Motor neuron (in vitro differentiated cells): Measurements from ENCODE around the gene COL17A1. TPM values are rescaled to one million over a fixed set of nuclear protein-coding genes. Genes with fewer than 3 reads are reported as not detected.

ENCODE experiments used
- ATAC-seq, 8 experiments: fragments of 200-7000 bp; cut with Tn5 transposase; replicated peaks in 6 of 8; 2 replicates each; pipeline ENCODE4 v1.8.0; 2021; ENCODE audit warnings: mild to moderate bottlenecking in 8 of 8, moderate library complexity in 8 of 8
- H3K27ac ChIP-seq, 2 donors: fragments of 250-450 bp; sonication (Bioruptor Pico); 2 replicates each; pipeline ENCODE4 v1.9.0; 2021; ENCODE audit warnings: antibody characterized with exemption in 2 of 2, mild to moderate bottlenecking in 2 of 2, moderate library complexity in 1 of 2
- H3K4me1 ChIP-seq, 2 donors: fragments of 250-450 bp; sonication (Bioruptor Pico); replicated peaks in 1 of 2; 2 replicates each; pipeline ENCODE4 v1.6.1; 2021; ENCODE audit warnings: antibody characterized with exemption in 2 of 2, mild to moderate bottlenecking in 2 of 2, moderate library complexity in 1 of 2
- H3K4me3 ChIP-seq, 5 donors: fragments of 250-450 bp; sonication (Bioruptor Pico); 2 replicates each; pipeline ENCODE4 v1.9.0; 2021; ENCODE audit warnings: antibody characterized with exemption in 5 of 5, mild to moderate bottlenecking in 5 of 5, moderate library complexity in 4 of 5
- WGBS, 10 experiments: fragments of 450-650 bp; shearing (Covaris generic); methylation state at CpG; one replicate each; pipeline ENCODE4 v1.0.0; 2022; 5-methylcytosine and 5-hydroxymethylcytosine counted together
- in situ Hi-C, 9 experiments: fragments of 400-800 bp; cut with MboI; loops; one replicate each; pipeline ENCODE4 v1.15.0; 2021; ENCODE audit warnings: low sequenced_read_pairs in 9 of 9, low pct_unique_long_range_greater_than_20kb in 2 of 9; ENCODE audit not compliant: unreplicated experiment in 9 of 9
- total RNA-seq, 8 experiments: library from RNA; unstranded; fragments of 300-600 nt; gene quantifications; 2 replicates each; pipeline versions ENCODE4 v1.2.3 to v1.2.4, GENCODE V29; 2022

COL17A1 gene
- total RNA-seq, result 1 to 10 TPM in 3 of 8 experiments, under 1 TPM in 5; 0.38 to 4.9 (median 0.74) TPM

- ATAC-seq, result no peak
- H3K27ac ChIP-seq, result no peak within 1 kb of the TSS
- in situ Hi-C loops, result no loop called here
- 43 to 100% (median 80%) methylated on average over 1 to 3 of the region's 3 CpGs for WGBS, 10 experiments
- peaks cover 0 to 6% of the 10 kb centered on the region in 2 donors for H3K4me1 ChIP-seq
- no peak within 1 kb of the TSS for H3K4me3 ChIP-seq
Observed at GRCh38 chr10:104085801-104086400, at the start of gene COL17A1. Gene COL17A1 (minus strand): TSS chr10:104085880. CDS start chr10:104080673, 5,207 bp downstream.

GRCh38 chr10:104130041-104130440, 44.4 kb upstream of the COL17A1 start:
- H3K4me1 ChIP-seq, result no peaks in the 10 kb centered on the region
- no peak overlapping the region for H3K4me3 ChIP-seq
- no peak overlapping the region for H3K27ac ChIP-seq
- WGBS, 10 experiments, result 22 to 100% (median 71%) methylated on average over 1 to 3 of the region's 3 CpGs
- in situ Hi-C loops, result no loop called here
- no peak for ATAC-seq

GRCh38 chr10:104128214-104128613, 42.5 kb upstream of the COL17A1 start:
- Histone ChIP-seq H3K27ac (no peak overlapping the region), H3K4me3 (no peak overlapping the region), H3K4me1 (peaks cover under 1% of the 10 kb centered on the region in 2 donors)
- no peak for ATAC-seq
- 43 to 100% (median 94%) methylated on average over 1 of the region's 2 CpGs; no CpG with 5 or more reads in 2 of the 10 experiments for WGBS, 10 experiments
- in situ Hi-C loops, result loop anchor here in 1 of 9 experiments (10.0 kb wide), 1 partner anchor 73 kb away; no protein-coding TSS in a partner anchor

- H3K4me3 ChIP-seq, result no peak overlapping the region
- in situ Hi-C loops, result loop anchor here in 1 of 9 experiments (10.0 kb wide), 1 partner anchor 73 kb away; no protein-coding TSS in a partner anchor
- WGBS, 10 experiments, result 40 to 100% (median 86%) methylated on average over 1 to 2 of the region's 2 CpGs; no CpG with 5 or more reads in 7 of the 10 experiments
- H3K27ac ChIP-seq, result no peak overlapping the region
- peak in 3 of 8 experiments; percentile 18 to 62 (median 39) for ATAC-seq
- peaks cover 4 to 8% of the 10 kb centered on the region in 2 donors for H3K4me1 ChIP-seq
Observed at GRCh38 chr10:104127411-104127810, 41.7 kb upstream of the COL17A1 start.

GRCh38 chr10:104123397-104123796, 37.7 kb upstream of the COL17A1 start:
- H3K4me1 ChIP-seq, result peaks cover 8 to 16% of the 10 kb centered on the region in 2 donors
- 11 to 100% (median 57%) methylated on average over 1 of the region's 1 CpG; no CpG with 5 or more reads in 1 of the 10 experiments for WGBS, 10 experiments
- in situ Hi-C loops, result loop anchor here in 1 of 9 experiments (10.0 kb wide), 1 partner anchor 69 kb away; no protein-coding TSS in a partner anchor
- no peak overlapping the region for H3K27ac ChIP-seq
- ATAC-seq, result no peak
- H3K4me3 ChIP-seq, result no peak overlapping the region

GRCh38 chr10:104122225-104123107, 36.8 kb upstream of the COL17A1 start:
- ATAC-seq, result peak in 4 of 8 experiments; percentile 0 to 3 (median 3)
- in situ Hi-C loops, result loop anchor here in 1 of 9 experiments (10.0 kb wide), 1 partner anchor 68 kb away; no protein-coding TSS in a partner anchor
- WGBS, 10 experiments, result 8 to 75% (median 31%) methylated on average over 4 to 12 of the region's 23 CpGs
- peak overlapping the region; percentile 42 to 72 (median 67) for H3K4me3 ChIP-seq
- peaks cover 8 to 16% of the 10 kb centered on the region in 2 donors for H3K4me1 ChIP-seq
- peak overlapping the region in 1 of 2 donors; percentile 43 for H3K27ac ChIP-seq

- H3K4me1 ChIP-seq, result peaks cover 8 to 16% of the 10 kb centered on the region in 2 donors
- in situ Hi-C loops, result loop anchor here in 1 of 9 experiments (10.0 kb wide), 1 partner anchor 67 kb away; no protein-coding TSS in a partner anchor
- peak within 1 kb of the TSS; percentile 42 to 72 (median 67) for H3K4me3 ChIP-seq
- 0% methylated on average over 1 to 4 of the region's 67 CpGs; no CpG with 5 or more reads in 7 of the 10 experiments for WGBS, 10 experiments
- peak; percentile 61 to 96 (median 94) for ATAC-seq
- peak within 1 kb of the TSS; percentile 78 to 85 for H3K27ac ChIP-seq
Observed at GRCh38 chr10:104121485-104122224, 36.0 kb upstream of the COL17A1 start, which contains the start of gene SFR1. Gene SFR1 (plus strand): TSS chr10:104122171. CDS start chr10:104122184, 13 bp downstream.

- WGBS, 10 experiments, result 0 to 4% (median 0%) methylated on average over 1 to 16 of the region's 28 CpGs; no CpG with 5 or more reads in 1 of the 10 experiments
- peaks cover 8 to 16% of the 10 kb centered on the region in 2 donors for H3K4me1 ChIP-seq
- in situ Hi-C loops, result loop anchor here in 1 of 9 experiments (10.0 kb wide), 1 partner anchor 66 kb away; no protein-coding TSS in a partner anchor
- peak in 5 of 8 experiments; percentile 0 to 43 (median 35) for ATAC-seq
- peak overlapping the region; percentile 42 to 72 (median 57) for H3K4me3 ChIP-seq
- H3K27ac ChIP-seq, result peak overlapping the region; percentile 78 to 85
Observed at GRCh38 chr10:104120903-104121484, 35.3 kb upstream of the COL17A1 start.

GRCh38 chr10:104120512-104120902, 34.8 kb upstream of the COL17A1 start:
- no peak for ATAC-seq
- in situ Hi-C loops, result loop anchor here in 1 of 9 experiments (10.0 kb wide), 1 partner anchor 66 kb away; no protein-coding TSS in a partner anchor

GRCh38 chr10:104119996-104120395, 34.3 kb upstream of the COL17A1 start:
- 0 to 100% (median 83%) methylated on average over 1 to 3 of the region's 3 CpGs; no CpG with 5 or more reads in 1 of the 10 experiments for WGBS, 10 experiments
- Histone ChIP-seq H3K27ac (no peak overlapping the region), H3K4me3 (no peak overlapping the region), H3K4me1 (peaks cover 8 to 16% of the 10 kb centered on the region in 2 donors)
- ATAC-seq, result peak in 3 of 8 experiments; percentile 13 to 31 (median 18)
- in situ Hi-C loops, result loop anchor here in 1 of 9 experiments (10.0 kb wide), 1 partner anchor 65 kb away; no protein-coding TSS in a partner anchor

More at GRCh38 chr10:104120512-104120902, 34.8 kb upstream of the COL17A1 start:
- H3K27ac ChIP-seq, result peak overlapping the region in 1 of 2 donors; percentile 85
- H3K4me3 ChIP-seq, result peak overlapping the region; percentile 42 to 72 (median 57)
- H3K4me1 ChIP-seq, result peaks cover 8 to 16% of the 10 kb centered on the region in 2 donors
- 0 to 90% (median 47%) methylated on average over 2 of the region's 2 CpGs; no CpG with 5 or more reads in 6 of the 10 experiments for WGBS, 10 experiments

- in situ Hi-C loops, result no loop called here
- peaks cover 4 to 11% of the 10 kb centered on the region in 2 donors for H3K4me1 ChIP-seq
- peak in 1 of 8 experiments; percentile 2 for ATAC-seq
- no peak overlapping the region for H3K27ac ChIP-seq
- no peak overlapping the region for H3K4me3 ChIP-seq
- WGBS, 10 experiments, result 67 to 100% (median 96%) methylated on average over 1 to 4 of the region's 4 CpGs; no CpG with 5 or more reads in 2 of the 10 experiments
Observed at GRCh38 chr10:104117839-104118323, 32.2 kb upstream of the COL17A1 start.
